ENCODE data around the gene ATP5ME. TPM values are rescaled to one million over a fixed set of nuclear protein-coding genes. Genes with fewer than 3 reads are reported as not detected.
"Not testable (repeated sequence)": the region's sequence is repeated elsewhere in the genome, so short reads cannot be mapped to it uniquely, and the experiment has no call there.

ATP5ME gene
- total RNA-seq, 2 donors from 2014 or later: 98.4 to 120 TPM

- peak overlapping the region; percentile 42 for H3K4me3 Mint-ChIP-seq
- H3K9me3 ChIP-seq (ENCODE audit: control insufficient read depth, low read length, poor library complexity, severe bottlenecking): no peaks in the 10 kb centered on the region
Observed at GRCh38 chr4:700587-701264, 26.6 kb upstream of the ATP5ME start.

GRCh38 chr4:699816-700580 is 25.9 kb upstream of the ATP5ME start:
- no peak for ATAC-seq
- H3K27ac Mint-ChIP-seq: peak overlapping the region; percentile 78
- no peaks in the 10 kb centered on the region for H3K36me3 Mint-ChIP-seq (ENCODE audit: low read depth)

More at GRCh38 chr4:700587-701264, 26.6 kb upstream of the ATP5ME start:
- no peak for ATAC-seq
- Mint-ChIP-seq H3K27ac (no peak overlapping the region), H3K36me3 (ENCODE audit: low read depth) (no peaks in the 10 kb centered on the region), H3K27me3 (no peaks in the 10 kb centered on the region), H3K4me1 (peaks cover 8% of the 10 kb centered on the region)
- DNase-seq: no peak

GRCh38 chr4:694341-694940 is 20.4 kb upstream of the ATP5ME start:
- not testable (repeated sequence) for DNase-seq; H3K27ac Mint-ChIP-seq; H3K9me3 ChIP-seq (ENCODE audit: control insufficient read depth, low read length, poor library complexity, severe bottlenecking); H3K4me1 Mint-ChIP-seq; ATAC-seq; H3K36me3 Mint-ChIP-seq (ENCODE audit: low read depth)
- Mint-ChIP-seq H3K4me3 (peak overlapping the region; percentile 4), H3K27me3 (peaks cover 10% of the 10 kb centered on the region)

More at GRCh38 chr4:699816-700580, 25.9 kb upstream of the ATP5ME start:
- no peaks in the 10 kb centered on the region for H3K27me3 Mint-ChIP-seq
- no peaks in the 10 kb centered on the region for H3K9me3 ChIP-seq (ENCODE audit: control insufficient read depth, low read length, poor library complexity, severe bottlenecking)
- peak overlapping the region; percentile 55 for H3K4me3 Mint-ChIP-seq
- DNase-seq: no peak
- peaks cover 5% of the 10 kb centered on the region for H3K4me1 Mint-ChIP-seq

- H3K27ac Mint-ChIP-seq: no peak overlapping the region
- H3K27me3 Mint-ChIP-seq: peaks cover 12% of the 10 kb centered on the region
Observed at GRCh38 chr4:692771-693554, 18.9 kb upstream of the ATP5ME start.

GRCh38 chr4:689723-690122 is 15.6 kb upstream of the ATP5ME start:
- peak overlapping the region; percentile 2 for H3K4me3 Mint-ChIP-seq
- peaks cover 2% of the 10 kb centered on the region for H3K4me1 Mint-ChIP-seq

More at GRCh38 chr4:692771-693554, 18.9 kb upstream of the ATP5ME start:
- DNase-seq (no peak), ATAC-seq (no peak)
- no peaks in the 10 kb centered on the region for H3K4me1 Mint-ChIP-seq
- H3K9me3 ChIP-seq (ENCODE audit: control insufficient read depth, low read length, poor library complexity, severe bottlenecking): no peaks in the 10 kb centered on the region
- H3K4me3 Mint-ChIP-seq: no peak overlapping the region
- no peaks in the 10 kb centered on the region for H3K36me3 Mint-ChIP-seq (ENCODE audit: low read depth)

GRCh38 chr4:688854-689681 is 15.0 kb upstream of the ATP5ME start, which contains the start of gene SLC49A3:
SLC49A3 (minus strand) TSS chr4:689151; CDS start chr4:689127, 24 bp downstream.
- Mint-ChIP-seq H3K4me3 (peak within 1 kb of the TSS; percentile 9), H3K36me3 (ENCODE audit: low read depth) (no peaks in the 10 kb centered on the region), H3K27ac (peak within 1 kb of the TSS; percentile 24), H3K27me3 (peaks cover 18% of the 10 kb centered on the region), H3K4me1 (peaks cover 2% of the 10 kb centered on the region)
- H3K9me3 ChIP-seq (ENCODE audit: control insufficient read depth, low read length, poor library complexity, severe bottlenecking): no peaks in the 10 kb centered on the region
- no peak for DNase-seq
- peak; percentile 31 for ATAC-seq

More at GRCh38 chr4:689723-690122, 15.6 kb upstream of the ATP5ME start:
- Mint-ChIP-seq H3K27me3 (peaks cover 24% of the 10 kb centered on the region), H3K27ac (no peak overlapping the region), H3K36me3 (ENCODE audit: low read depth) (no peaks in the 10 kb centered on the region)
- no peak for ATAC-seq
- H3K9me3 ChIP-seq (ENCODE audit: control insufficient read depth, low read length, poor library complexity, severe bottlenecking): no peaks in the 10 kb centered on the region
- no peak for DNase-seq

- H3K9me3 ChIP-seq (ENCODE audit: control insufficient read depth, low read length, poor library complexity, severe bottlenecking): no peaks in the 10 kb centered on the region
- Mint-ChIP-seq H3K27me3 (peaks cover 14% of the 10 kb centered on the region), H3K4me3 (peak overlapping the region; percentile 9), H3K4me1 (peaks cover 2% of the 10 kb centered on the region), H3K36me3 (ENCODE audit: low read depth) (no peaks in the 10 kb centered on the region), H3K27ac (peak overlapping the region; percentile 24)
- ATAC-seq (peak; percentile 2), DNase-seq (no peak)
Observed at GRCh38 chr4:687971-688853, 14.1 kb upstream of the ATP5ME start.

- H3K27me3 Mint-ChIP-seq: peaks cover 14% of the 10 kb centered on the region
- DNase-seq: no peak
- peak; percentile 25 for ATAC-seq
- H3K9me3 ChIP-seq (ENCODE audit: control insufficient read depth, low read length, poor library complexity, severe bottlenecking): no peaks in the 10 kb centered on the region
- peak overlapping the region; percentile 9 for H3K4me3 Mint-ChIP-seq
- H3K36me3 Mint-ChIP-seq (ENCODE audit: low read depth): no peaks in the 10 kb centered on the region
- H3K27ac Mint-ChIP-seq: peak overlapping the region; percentile 24
- H3K4me1 Mint-ChIP-seq: peaks cover 4% of the 10 kb centered on the region
Observed at GRCh38 chr4:687048-687970, 13.2 kb upstream of the ATP5ME start.

GRCh38 chr4:686413-687040 is 12.5 kb upstream of the ATP5ME start:
- H3K36me3 Mint-ChIP-seq (ENCODE audit: low read depth): no peaks in the 10 kb centered on the region
- H3K4me1 Mint-ChIP-seq: peaks cover 4% of the 10 kb centered on the region
- H3K9me3 ChIP-seq (ENCODE audit: control insufficient read depth, low read length, poor library complexity, severe bottlenecking): no peaks in the 10 kb centered on the region
- no peak overlapping the region for H3K4me3 Mint-ChIP-seq
- H3K27ac Mint-ChIP-seq: no peak overlapping the region
- DNase-seq (no peak), ATAC-seq (no peak)
- peaks cover 14% of the 10 kb centered on the region for H3K27me3 Mint-ChIP-seq

- no peak for ATAC-seq
- Mint-ChIP-seq H3K27me3 (peaks cover 14% of the 10 kb centered on the region), H3K4me1 (peaks cover 4% of the 10 kb centered on the region), H3K36me3 (ENCODE audit: low read depth) (no peaks in the 10 kb centered on the region), H3K4me3 (no peak overlapping the region), H3K27ac (no peak overlapping the region)
- DNase-seq: no peak
- no peaks in the 10 kb centered on the region for H3K9me3 ChIP-seq (ENCODE audit: control insufficient read depth, low read length, poor library complexity, severe bottlenecking)
Observed at GRCh38 chr4:685679-686412, 11.8 kb upstream of the ATP5ME start.

Data from T-helper 17 cell (primary cell).